GM23248 (cell line): ENCODE measurements around the gene CLK1. TPM values are rescaled to one million over a fixed set of nuclear protein-coding genes. Genes with fewer than 3 reads are reported as not detected.

Experiments
- DNase-seq: peaks from one replicate; pipeline ENCODE4 v3.0.0-alpha.2; 2015
- H2AFZ ChIP-seq: fragments of 200-600 bp; sonication (generic); 2 replicates; pipeline ENCODE4 v1.6.1; 2016; ENCODE audit warnings: antibody characterized with exemption
- H3F3A ChIP-seq: fragments of 200-600 bp; sonication (generic); 2 replicates; pipeline ENCODE4 v1.6.1; 2016; ENCODE audit warnings: mild to moderate bottlenecking, antibody characterized with exemption, mixed run types; ENCODE audit not compliant: insufficient read depth
- H3K27ac ChIP-seq: fragments of 200-600 bp; sonication (generic); 2 replicates; pipeline ENCODE4 v1.5.1; 2016; ENCODE audit warnings: mild to moderate bottlenecking
- H3K27me3 ChIP-seq: fragments of 200-600 bp; sonication (generic); replicated peaks from 2 replicates; pipeline ENCODE4 v1.6.1; 2016; ENCODE audit warnings: mild to moderate bottlenecking; ENCODE audit not compliant: insufficient read depth
- H3K36me3 ChIP-seq: fragments of 200-600 bp; sonication (generic); 2 replicates; pipeline ENCODE4 v1.6.1; 2016; ENCODE audit warnings: low read depth, mild to moderate bottlenecking
- H3K4me1 ChIP-seq: fragments of 200-600 bp; sonication (generic); 2 replicates; pipeline ENCODE4 v1.6.1; 2016; ENCODE audit warnings: mild to moderate bottlenecking; ENCODE audit not compliant: insufficient read depth
- H3K4me2 ChIP-seq: fragments of 200-600 bp; sonication (generic); one replicate; pipeline ENCODE4 v1.6.1; 2016; ENCODE audit warnings: mild to moderate bottlenecking; ENCODE audit not compliant: unreplicated experiment
- H3K4me3 ChIP-seq: fragments of 200-600 bp; sonication (generic); 2 replicates; pipeline ENCODE4 v1.5.1; 2016; ENCODE audit warnings: mild to moderate bottlenecking
- H3K79me2 ChIP-seq: fragments of 200-600 bp; sonication (generic); 2 replicates; pipeline ENCODE4 v1.6.1; 2016; ENCODE audit warnings: mild to moderate bottlenecking; ENCODE audit not compliant: insufficient read depth
- H3K9ac ChIP-seq: fragments of 200-600 bp; sonication (generic); 2 replicates; pipeline ENCODE4 v1.6.1; 2016; ENCODE audit warnings: mild to moderate bottlenecking
- H3K9me2 ChIP-seq: fragments of 200-600 bp; sonication (generic); 2 replicates; pipeline ENCODE4 v1.6.1; 2016; ENCODE audit warnings: mixed run types, mild to moderate bottlenecking, moderate library complexity; ENCODE audit not compliant: insufficient read depth
- H3K9me3 ChIP-seq: fragments of 200-600 bp; sonication (generic); one replicate; pipeline ENCODE4 v1.6.1; 2017; ENCODE audit warnings: low read depth
- H4K20me1 ChIP-seq: fragments of 200-600 bp; sonication (generic); 2 replicates; pipeline ENCODE4 v1.6.0; 2016; ENCODE audit not compliant: insufficient read depth
- EZH2 ChIP-seq: fragments of 200-600 bp; sonication (generic); IDR thresholded peaks from 2 replicates; pipeline ENCODE4 v1.6.1; 2018; ENCODE audit warnings: antibody characterized with exemption, mild to moderate bottlenecking; ENCODE audit not compliant: insufficient read depth, poor library complexity, severe bottlenecking
- EZH2phosphoT487 ChIP-seq: fragments of 200-600 bp; sonication (generic); IDR thresholded peaks from 2 replicates; pipeline ENCODE4 v1.6.1; 2018; ENCODE audit warnings: antibody characterized with exemption, moderate library complexity, mild to moderate bottlenecking, low read depth; ENCODE audit not compliant: insufficient read depth
- WGBS, 2 experiments: methylation state at CpG; one replicate each; pipeline ENCODE4 v1.1.6; 2015 to 2017; ENCODE audit warnings: low lambda C conversion rate in 2 of 2, low coverage in 1 of 2; ENCODE audit errors: missing lambda C conversion rate in 2 of 2; 5-methylcytosine and 5-hydroxymethylcytosine counted together
- in situ Hi-C: fragments of 300-500 bp; cut with MboI; formaldehyde crosslinking; loops from 2 replicates; pipeline ENCODE4 v1.15.0; 2020
- polyA plus RNA-seq: library from polyadenylated mRNA; unstranded; fragments of >200 nt; fragmentation: Nextera tagmentation; extraction: Ambion mirVana; gene quantifications from 2 replicates; pipeline ENCODE4 v1.2.1, GENCODE V29; 2016
- total RNA-seq: library from RNA; depleted of rRNA; stranded (reverse); fragments of >200 nt; shearing (Covaris generic); gene quantifications from 2 replicates; pipeline ENCODE4 v1.2.3, GENCODE V29; 2014

The CLK1 gene
- total and polyA plus RNA-seq, 2 experiments from 2014 or later = 30.0 to 32.4 TPM

DNA sequence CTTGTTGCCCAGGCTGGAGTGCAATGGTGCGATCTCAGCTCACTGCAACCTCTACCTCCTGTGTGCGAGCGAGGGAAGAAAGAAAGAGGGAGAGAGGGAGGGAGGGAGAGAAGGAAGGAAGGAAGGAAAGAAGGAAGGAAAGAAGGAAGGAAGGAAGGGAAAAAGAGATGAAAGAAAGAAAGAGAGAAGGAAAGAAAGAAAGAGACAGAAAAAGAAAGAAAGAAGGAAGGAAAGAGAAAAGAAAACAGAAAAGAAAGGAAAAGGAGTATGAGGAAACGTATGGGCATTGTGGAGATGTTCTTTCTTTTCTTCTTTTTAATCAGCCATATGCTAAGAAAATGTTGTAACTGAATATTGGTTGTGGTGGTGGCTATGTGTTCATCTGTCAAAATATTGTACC lies 16.5 kb downstream of the CLK1 start:
- H3K27ac ChIP-seq = no peak overlapping the region
- no peaks in the 10 kb centered on the region for H3K27me3 ChIP-seq
- no peaks in the 10 kb centered on the region for H3K9me3 ChIP-seq
- H2AFZ ChIP-seq = no peak overlapping the region
- peaks cover 6% of the 10 kb centered on the region; the same call in 1 of the 2 replicates for H4K20me1 ChIP-seq
- no peak overlapping the region for H3K9ac ChIP-seq
- H3K9me2 ChIP-seq = no peaks in the 10 kb centered on the region
- 77 to 83% methylated on average over 4 of the region's 4 CpGs for WGBS, 2 experiments
- peaks cover 52% of the 10 kb centered on the region for H3F3A ChIP-seq
- H3K36me3 ChIP-seq = peaks cover 21% of the 10 kb centered on the region
- no peak overlapping the region for H3K4me3 ChIP-seq
- DNase-seq = no peak
- TF ChIP-seq EZH2phosphoT487 (no peak), EZH2 (no peak)
- H3K4me2 ChIP-seq = no peak overlapping the region
- peaks cover 13% of the 10 kb centered on the region for H3K79me2 ChIP-seq
- H3K4me1 ChIP-seq = no peaks in the 10 kb centered on the region
- in situ Hi-C loops = no loop called here

DNA sequence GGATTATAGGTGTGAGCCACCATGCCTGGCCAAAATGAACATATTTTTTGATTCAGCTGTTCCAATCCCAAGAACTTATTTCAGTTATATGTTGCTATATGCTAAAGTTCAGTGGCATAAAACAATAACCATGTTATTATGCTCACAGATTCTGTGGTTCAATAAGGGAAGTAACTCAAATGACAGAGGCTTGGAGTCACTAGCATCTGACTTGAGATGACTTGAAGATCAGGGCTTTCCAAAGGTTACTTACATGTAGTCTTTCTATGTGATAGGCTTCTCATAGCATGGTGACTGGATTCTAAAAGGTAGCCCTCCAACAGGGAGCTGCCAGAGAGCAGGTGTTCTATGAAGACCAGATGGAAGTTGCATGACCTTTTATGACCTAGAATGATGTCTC lies 17.2 kb downstream of the CLK1 start:
- H4K20me1 ChIP-seq = peaks cover 1% of the 10 kb centered on the region; the same call in 1 of the 2 replicates
- no peak overlapping the region for H3K27ac ChIP-seq
- no peak overlapping the region for H3K9ac ChIP-seq
- H3K79me2 ChIP-seq = peaks cover 7% of the 10 kb centered on the region
- H3F3A ChIP-seq = peaks cover 45% of the 10 kb centered on the region
- H3K9me2 ChIP-seq = no peaks in the 10 kb centered on the region
- H3K9me3 ChIP-seq = no peaks in the 10 kb centered on the region
- H3K4me1 ChIP-seq = no peaks in the 10 kb centered on the region
- peaks cover 14% of the 10 kb centered on the region for H3K36me3 ChIP-seq
- no peak for DNase-seq
- in situ Hi-C loops = no loop called here
- H2AFZ ChIP-seq = no peak overlapping the region
- no peak overlapping the region for H3K4me2 ChIP-seq
- H3K4me3 ChIP-seq = no peak overlapping the region
- no peak for TF ChIP-seq EZH2
- no peak for TF ChIP-seq EZH2phosphoT487
- H3K27me3 ChIP-seq = no peaks in the 10 kb centered on the region

DNA sequence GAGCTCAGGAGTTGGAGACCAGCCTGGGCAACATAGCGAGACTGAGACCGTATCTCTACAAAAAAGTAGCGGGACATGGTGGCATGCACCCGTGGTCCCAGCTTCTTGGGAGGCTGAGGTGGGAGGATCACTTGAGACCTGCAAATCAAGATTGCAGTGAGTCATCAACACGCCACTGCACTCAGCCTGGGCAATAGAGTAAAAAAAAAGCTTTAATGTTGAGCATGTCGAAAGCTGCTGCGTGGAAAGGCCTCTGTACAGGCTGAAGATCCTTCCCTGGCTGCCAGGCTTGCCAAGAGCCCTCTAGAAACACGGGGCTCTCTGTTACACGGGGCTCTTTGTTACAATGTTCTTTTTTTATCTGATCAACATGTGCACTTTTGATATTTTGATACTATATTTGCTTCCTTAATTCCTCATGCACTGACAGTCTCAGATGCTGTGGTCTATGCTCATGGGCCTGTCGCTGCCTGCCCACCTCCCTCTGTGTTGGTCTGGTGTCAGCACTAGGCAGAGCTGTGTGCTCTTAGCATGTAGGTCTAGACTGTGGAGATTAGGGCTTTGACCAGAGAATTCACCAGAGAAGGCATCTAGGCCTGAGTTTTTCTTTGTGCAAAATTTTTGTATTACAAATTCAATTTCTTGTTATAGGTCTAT lies 18.7 kb downstream of the CLK1 start:
- Histone ChIP-seq H3K9ac (no peak overlapping the region), H3K4me3 (no peak overlapping the region), H3K36me3 (no peaks in the 10 kb centered on the region), H4K20me1 (no peaks in the 10 kb centered on the region), H3K9me3 (no peaks in the 10 kb centered on the region), H3K4me2 (no peak overlapping the region), H3K79me2 (no peaks in the 10 kb centered on the region), H3K27ac (no peak overlapping the region), H3K27me3 (no peaks in the 10 kb centered on the region), H3F3A (peaks cover 30% of the 10 kb centered on the region), H3K9me2 (no peaks in the 10 kb centered on the region), H3K4me1 (no peaks in the 10 kb centered on the region), H2AFZ (no peak overlapping the region)
- DNase-seq = no peak
- TF ChIP-seq EZH2phosphoT487 = no peak
- TF ChIP-seq EZH2 = no peak
- in situ Hi-C loops = no loop called here
- 77 to 79% methylated on average over 10 of the region's 10 CpGs for WGBS, 2 experiments

DNA sequence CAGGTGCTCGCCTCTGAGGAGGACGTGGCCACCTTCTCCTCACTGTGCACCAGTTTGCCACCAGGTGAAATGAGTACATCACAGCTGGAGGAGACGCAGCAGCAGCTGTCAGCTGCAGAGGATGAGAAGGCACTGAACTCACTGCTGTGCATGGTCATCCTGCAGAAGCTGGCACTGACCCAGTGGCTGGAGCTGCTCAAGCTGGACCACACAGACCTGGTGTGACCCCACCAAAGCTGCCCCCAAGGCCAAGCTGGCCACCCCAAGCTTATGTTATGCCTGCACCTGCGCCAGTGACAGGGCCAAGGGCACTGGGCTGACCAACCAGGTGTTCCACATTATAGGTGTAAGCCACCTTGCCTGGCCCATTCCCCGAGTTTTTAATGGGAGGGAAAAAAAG lies 19.3 kb downstream of the CLK1 start:
- Histone ChIP-seq H3K4me2 (no peak overlapping the region), H3K4me3 (no peak overlapping the region), H3K4me1 (no peaks in the 10 kb centered on the region), H3K9ac (no peak overlapping the region), H3K9me2 (no peaks in the 10 kb centered on the region), H3K27ac (no peak overlapping the region), H3K36me3 (no peaks in the 10 kb centered on the region), H2AFZ (no peak overlapping the region), H4K20me1 (no peaks in the 10 kb centered on the region), H3K27me3 (no peaks in the 10 kb centered on the region), H3K79me2 (no peaks in the 10 kb centered on the region), H3F3A (peaks cover 24% of the 10 kb centered on the region), H3K9me3 (no peaks in the 10 kb centered on the region)
- WGBS, 2 experiments = 67 to 78% methylated on average over 5 of the region's 5 CpGs
- DNase-seq = no peak
- in situ Hi-C loops = no loop called here
- TF ChIP-seq EZH2 (no peak), EZH2phosphoT487 (no peak)
